H7 (cell line): Measurements from ENCODE around the gene TMEM255A. TPM values are rescaled to one million over a fixed set of nuclear protein-coding genes. Genes with fewer than 3 reads are reported as not detected.

ENCODE experiments used
- DNase-seq: peaks from one replicate; pipeline ENCODE4 v3.0.0; 2012
- H3K27me3 ChIP-seq: 2 replicates; pipeline ENCODE4 v1.6.0; 2011; ENCODE audit warnings: mild to moderate bottlenecking, low read length; ENCODE audit not compliant: control insufficient read depth, insufficient read depth
- H3K36me3 ChIP-seq: replicated peaks from 2 replicates; pipeline ENCODE4 v1.5.1; 2011; ENCODE audit warnings: low read length; ENCODE audit not compliant: control insufficient read depth, insufficient read depth
- H3K4me3 ChIP-seq: 2 replicates; pipeline ENCODE4 v1.5.1; 2011; ENCODE audit warnings: low read depth, mild to moderate bottlenecking, control low read depth, low read length, moderate library complexity; ENCODE audit not compliant: insufficient read depth
- total RNA-seq: library from RNA; depleted of rRNA; stranded (reverse); fragments of >200 nt; shearing (Covaris generic); gene quantifications from 2 replicates; pipeline ENCODE4 v1.2.3, GENCODE V29; 2014

TMEM255A gene
- total RNA-seq, 1 experiment from 2014 or later, result 0.94 TPM

GRCh38 chrX:120316587-120317283, 5.5 kb upstream of the TMEM255A start:
- Histone ChIP-seq H3K27me3 (peaks cover 13% of the 10 kb centered on the region), H3K4me3 (no peak overlapping the region), H3K36me3 (no peaks in the 10 kb centered on the region)
- DNase-seq, result no peak

GRCh38 chrX:120315776-120316175, 4.5 kb upstream of the TMEM255A start:
- no peak for DNase-seq
- H3K36me3 ChIP-seq, result no peaks in the 10 kb centered on the region
- no peak overlapping the region for H3K4me3 ChIP-seq
- peaks cover 22% of the 10 kb centered on the region for H3K27me3 ChIP-seq

GRCh38 chrX:120311727-120312063, 434 bp upstream of the TMEM255A start:
- no peak for DNase-seq
- H3K36me3 ChIP-seq, result no peaks in the 10 kb centered on the region
- no peak overlapping the region for H3K4me3 ChIP-seq
- peaks cover 49% of the 10 kb centered on the region for H3K27me3 ChIP-seq

GRCh38 chrX:120309873-120310705, 1.2 kb downstream of the TMEM255A start:
- Histone ChIP-seq H3K36me3 (no peaks in the 10 kb centered on the region), H3K27me3 (peaks cover 52% of the 10 kb centered on the region), H3K4me3 (peak overlapping the region; percentile 53)
- DNase-seq, result no peak

GRCh38 chrX:120308959-120309872, 2.0 kb downstream of the TMEM255A start:
- Histone ChIP-seq H3K4me3 (peak overlapping the region; percentile 53), H3K36me3 (no peaks in the 10 kb centered on the region), H3K27me3 (peaks cover 52% of the 10 kb centered on the region)
- peak; percentile 51 for DNase-seq

- Histone ChIP-seq H3K27me3 (peaks cover 53% of the 10 kb centered on the region), H3K4me3 (peak overlapping the region; percentile 53), H3K36me3 (no peaks in the 10 kb centered on the region)
- peak; percentile 62 for DNase-seq
These were observed 2.7 kb downstream of the TMEM255A start for GRCh38 chrX:120308558-120308957.

- Histone ChIP-seq H3K4me3 (no peak overlapping the region), H3K36me3 (no peaks in the 10 kb centered on the region), H3K27me3 (peaks cover 41% of the 10 kb centered on the region)
- no peak for DNase-seq
These were observed 4.6 kb downstream of the TMEM255A start for GRCh38 chrX:120306630-120307029.

- DNase-seq, result no peak
- Histone ChIP-seq H3K4me3 (peak overlapping the region; percentile 14; the same call in 1 of the 2 replicates), H3K27me3 (peaks cover 32% of the 10 kb centered on the region), H3K36me3 (no peaks in the 10 kb centered on the region)
These were observed 5.6 kb downstream of the TMEM255A start for GRCh38 chrX:120305531-120306141.

GRCh38 chrX:120304256-120304655, 7.0 kb downstream of the TMEM255A start:
- Histone ChIP-seq H3K36me3 (no peaks in the 10 kb centered on the region), H3K4me3 (no peak overlapping the region)

GRCh38 chrX:120302434-120302833, 8.8 kb downstream of the TMEM255A start:
- Histone ChIP-seq H3K4me3 (no peak overlapping the region), H3K36me3 (no peaks in the 10 kb centered on the region), H3K27me3 (peaks cover 7% of the 10 kb centered on the region; the same call in 1 of the 2 replicates)
- no peak for DNase-seq

More at GRCh38 chrX:120304256-120304655, 7.0 kb downstream of the TMEM255A start:
- DNase-seq, result no peak
- peaks cover 22% of the 10 kb centered on the region for H3K27me3 ChIP-seq

- Histone ChIP-seq H3K4me3 (no peak overlapping the region), H3K36me3 (no peaks in the 10 kb centered on the region), H3K27me3 (peaks cover 6% of the 10 kb centered on the region; the same call in 1 of the 2 replicates)
- no peak for DNase-seq
These were observed 9.3 kb downstream of the TMEM255A start for GRCh38 chrX:120301960-120302359.

GRCh38 chrX:120301497-120301896, 9.8 kb downstream of the TMEM255A start:
- Histone ChIP-seq H3K27me3 (peaks cover 6% of the 10 kb centered on the region; the same call in 1 of the 2 replicates), H3K4me3 (no peak overlapping the region), H3K36me3 (no peaks in the 10 kb centered on the region)
- DNase-seq, result no peak

- no peaks in the 10 kb centered on the region for H3K36me3 ChIP-seq
- H3K4me3 ChIP-seq, result no peak overlapping the region
- DNase-seq, result peak; percentile 35
- H3K27me3 ChIP-seq, result peaks cover 2% of the 10 kb centered on the region; the same call in 1 of the 2 replicates
These were observed 11.3 kb downstream of the TMEM255A start for GRCh38 chrX:120299928-120300327.

- Histone ChIP-seq H3K27me3 (no peaks in the 10 kb centered on the region; the same call in 1 of the 2 replicates), H3K36me3 (no peaks in the 10 kb centered on the region), H3K4me3 (no peak overlapping the region)
- DNase-seq, result no peak
These were observed 13.3 kb downstream of the TMEM255A start for GRCh38 chrX:120297923-120298322.
